GM18508 (cell line): ENCODE data around the gene ADGRL3.
"Not testable (repeated sequence)": the region's sequence is repeated elsewhere in the genome, so short reads cannot be mapped to it uniquely, and the experiment has no call there.

Experiments
- ATAC-seq: cut with Tn5 transposase; IDR thresholded peaks from one replicate; pipeline ENCODE4 v1.9.1; 2021; ENCODE audit warnings: moderate number of reproducible peaks; ENCODE audit not compliant: insufficient read depth, unreplicated experiment

ADGRL3 gene

GRCh38 chr4:61763682-61764081 is 563.6 kb downstream of the ADGRL3 start:
- ATAC-seq, result no peak

- not testable (repeated sequence) for ATAC-seq
These were observed 564.0 kb downstream of the ADGRL3 start for GRCh38 chr4:61764090-61764489.

GRCh38 chr4:61769444-61770167 is 569.5 kb downstream of the ADGRL3 start:
- not testable (repeated sequence) for ATAC-seq

GRCh38 chr4:61770456-61770855 is 570.3 kb downstream of the ADGRL3 start:
- no peak for ATAC-seq

GRCh38 chr4:61771056-61771455 is 570.9 kb downstream of the ADGRL3 start:
- no peak for ATAC-seq

DNA sequence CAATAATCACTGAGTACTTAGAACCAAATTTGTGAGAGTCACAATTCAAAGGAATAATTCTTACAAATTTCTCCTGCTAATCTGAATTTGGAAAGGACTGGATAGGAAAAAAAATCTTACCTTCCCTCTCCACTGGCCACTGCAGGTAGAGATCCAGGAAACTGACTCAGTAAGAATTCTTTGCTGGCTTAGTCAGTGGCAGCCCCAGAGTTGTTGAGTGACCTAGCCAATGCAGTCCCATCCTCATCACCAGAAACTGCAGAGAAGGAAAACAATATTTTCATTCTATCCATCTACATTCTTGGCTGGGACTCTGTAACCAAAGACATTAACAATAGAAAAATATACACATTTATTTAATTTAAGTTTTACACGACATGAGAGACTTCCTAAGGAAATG is 572.0 kb downstream of the ADGRL3 start:
- ATAC-seq, result no peak

GRCh38 chr4:61773655-61774245 is 573.6 kb downstream of the ADGRL3 start:
- no peak for ATAC-seq

DNA sequence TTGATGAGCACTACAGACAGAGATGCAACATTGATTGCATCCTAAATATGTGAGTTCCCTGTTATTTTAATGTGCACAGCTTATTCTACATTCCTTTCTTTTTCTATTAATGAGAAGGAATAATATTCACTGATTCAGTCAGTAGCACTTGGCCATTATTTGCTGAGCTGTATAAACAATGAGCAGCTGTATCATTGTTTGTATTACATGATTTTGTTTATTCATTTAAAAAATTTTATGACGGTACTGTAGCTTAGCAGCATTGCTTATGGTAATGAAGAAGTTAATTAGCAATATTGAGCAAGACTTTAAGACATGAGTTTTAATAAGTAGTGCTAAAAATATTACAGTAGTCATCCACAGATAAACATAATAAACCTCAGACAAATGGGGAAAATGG is 582.0 kb downstream of the ADGRL3 start:
- ATAC-seq, result no peak

- peak; percentile 97 for ATAC-seq
These were observed 582.9 kb downstream of the ADGRL3 start for GRCh38 chr4:61783050-61783449.

DNA sequence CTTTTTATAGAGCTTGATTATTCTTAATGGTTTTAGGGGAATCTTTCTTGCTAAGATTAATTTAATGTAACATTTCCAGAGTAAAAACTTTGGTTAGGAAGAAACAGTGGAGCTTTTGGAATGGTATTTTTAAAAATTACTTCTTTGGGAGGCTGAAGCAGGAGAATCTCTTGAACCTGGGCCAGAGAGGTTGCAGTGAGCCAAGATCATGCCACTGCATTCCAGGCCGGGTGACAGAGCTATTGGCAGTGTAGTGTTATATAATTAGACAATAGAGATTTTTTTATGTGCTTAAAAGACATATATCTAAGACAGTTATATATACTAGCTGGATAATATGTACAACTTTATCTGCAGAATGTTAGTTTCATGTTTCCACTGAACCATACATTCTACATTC is 585.6 kb downstream of the ADGRL3 start:
- ATAC-seq, result no peak

- no peak for ATAC-seq
These were observed 586.1 kb downstream of the ADGRL3 start for GRCh38 chr4:61786211-61786610.

DNA sequence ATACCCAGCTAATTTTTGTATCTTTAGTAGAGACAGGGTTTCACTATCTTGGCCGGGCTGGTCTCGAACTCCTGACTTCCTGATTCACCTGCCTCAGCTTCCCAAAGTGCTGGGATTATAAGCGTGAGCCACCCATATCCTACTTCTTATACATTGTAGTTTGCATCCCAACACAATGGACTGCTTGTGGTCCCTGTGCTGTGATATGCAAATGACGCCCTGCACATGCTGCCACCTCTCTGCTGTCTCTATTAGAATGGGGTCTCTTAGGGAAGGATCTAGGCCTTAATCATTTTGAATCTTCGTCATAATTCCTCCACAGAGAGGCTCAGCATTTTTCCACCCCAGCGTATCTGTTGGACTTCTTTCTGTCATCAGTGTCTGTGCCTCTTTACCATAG is 595.9 kb downstream of the ADGRL3 start:
- no peak for ATAC-seq

DNA sequence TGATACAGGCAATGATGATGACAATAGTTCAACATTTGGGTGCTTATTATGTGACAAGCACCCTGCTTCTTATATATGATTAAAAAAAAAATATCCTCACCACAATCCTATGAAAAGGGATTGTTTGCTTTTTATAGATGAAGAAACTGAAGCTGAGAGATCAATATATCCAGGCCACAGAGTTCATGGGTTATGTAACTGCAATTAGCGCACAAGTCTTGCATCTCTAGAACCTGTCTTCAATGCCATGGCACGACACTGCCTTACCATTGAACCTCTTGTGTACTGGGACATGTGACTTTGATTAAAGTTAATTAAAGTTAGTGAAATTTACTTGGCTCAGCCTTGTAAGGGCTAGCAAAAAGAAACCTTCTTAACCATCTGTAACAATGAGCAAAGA is 599.7 kb downstream of the ADGRL3 start:
- ATAC-seq, result no peak

DNA sequence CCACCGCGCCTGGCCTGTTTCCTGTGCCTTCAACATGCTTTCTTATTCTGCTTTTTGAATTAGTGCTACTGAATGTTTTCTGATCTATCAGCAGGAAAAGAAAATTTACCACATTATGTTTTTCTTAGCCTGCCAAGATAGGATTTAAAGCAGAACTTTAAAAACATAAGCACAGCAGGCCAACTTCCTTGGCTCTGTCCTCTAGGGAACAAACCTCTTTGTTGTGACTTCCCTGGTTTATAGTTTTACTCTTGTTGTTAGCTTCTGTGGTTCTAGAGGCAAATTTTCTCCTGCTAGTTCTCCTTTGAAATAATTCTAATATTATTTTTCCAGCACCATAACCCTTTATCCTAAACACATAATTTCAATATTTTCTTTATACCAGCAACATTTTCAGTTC is 605.1 kb downstream of the ADGRL3 start:
- no peak for ATAC-seq

GRCh38 chr4:61805979-61806378 is 605.9 kb downstream of the ADGRL3 start:
- no peak for ATAC-seq

DNA sequence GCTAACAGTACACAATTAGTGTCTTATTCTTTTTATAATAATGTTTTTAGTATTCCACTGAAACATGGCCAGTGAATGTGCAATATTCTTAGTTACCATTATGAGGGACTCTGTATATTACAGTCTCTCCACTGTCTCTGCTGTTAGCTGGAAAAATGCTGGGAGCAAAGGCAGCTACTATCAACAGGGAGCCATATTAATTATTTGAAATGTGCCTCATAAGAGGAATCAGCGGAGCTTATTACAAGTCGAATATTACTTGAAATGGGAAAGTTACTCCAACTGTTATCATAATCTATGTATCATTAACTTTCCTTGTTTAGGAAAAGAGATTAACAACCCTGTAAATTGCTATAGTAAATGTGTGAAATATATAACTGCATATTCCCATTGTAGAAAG is 612.0 kb downstream of the ADGRL3 start:
- no peak for ATAC-seq

DNA sequence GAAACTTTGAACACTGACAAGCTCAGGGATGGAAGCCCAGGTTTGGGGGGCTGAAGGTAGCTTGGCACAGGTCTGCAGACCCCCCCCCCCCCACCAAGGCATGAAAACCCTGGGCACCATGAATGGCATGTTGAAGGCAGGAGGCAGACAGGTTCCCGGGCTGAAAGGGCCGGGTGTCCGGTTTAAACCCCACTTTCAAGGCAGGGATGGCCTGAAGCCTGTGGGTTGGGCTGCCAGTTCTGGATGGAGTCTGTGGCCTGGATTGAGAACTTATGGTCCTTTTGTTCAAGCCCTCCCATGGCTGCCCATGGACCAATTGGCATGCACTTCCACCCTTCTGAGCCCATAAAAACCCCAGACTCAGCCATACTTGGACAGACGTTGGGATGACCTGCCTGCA is 616.9 kb downstream of the ADGRL3 start:
- ATAC-seq, result no peak

GRCh38 chr4:61820136-61820535 is 620.0 kb downstream of the ADGRL3 start:
- ATAC-seq, result no peak

GRCh38 chr4:61824454-61824853 is 624.3 kb downstream of the ADGRL3 start:
- ATAC-seq, result no peak

DNA sequence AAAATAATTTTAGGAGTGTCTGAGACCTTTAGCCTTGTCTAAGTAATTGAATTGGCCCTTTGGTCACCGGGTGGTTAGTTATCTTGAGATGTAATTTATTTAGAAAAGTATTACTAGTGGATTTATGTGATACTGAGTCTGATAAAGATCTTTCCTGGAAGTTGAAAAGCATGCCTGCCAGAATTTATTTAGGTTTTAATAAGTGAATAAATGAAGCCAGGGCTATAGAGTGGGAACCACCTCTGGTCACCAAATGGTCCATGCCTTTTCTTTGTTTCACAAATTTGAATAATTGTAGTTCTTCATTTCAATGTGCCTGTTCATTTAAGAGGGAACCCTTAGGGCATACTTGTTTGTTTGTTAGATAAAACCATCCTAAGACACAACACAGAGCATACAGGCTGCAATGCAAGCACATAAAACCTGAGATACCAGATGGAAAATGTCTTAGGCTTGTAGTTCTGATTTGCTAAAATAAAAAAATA is 627.8 kb downstream of the ADGRL3 start:
- no peak for ATAC-seq

GRCh38 chr4:61828960-61829359 is 628.8 kb downstream of the ADGRL3 start:
- no peak for ATAC-seq

- ATAC-seq, result no peak
These were observed 631.9 kb downstream of the ADGRL3 start for GRCh38 chr4:61831987-61832386.
